Measurements from ENCODE around the gene SETD4. TPM values are rescaled to one million over a fixed set of nuclear protein-coding genes. Genes with fewer than 3 reads are reported as not detected.

Gene SETD4
- total RNA-seq, 1 experiment from 2014 or later = 22.6 TPM

- Mint-ChIP-seq H3K4me3 (ENCODE audit: unreplicated experiment) (no peak overlapping the region), H3K36me3 (ENCODE audit: insufficient read depth, unreplicated experiment) (peaks cover 80% of the 10 kb centered on the region), H3K9me3 (ENCODE audit: unreplicated experiment) (no peaks in the 10 kb centered on the region), H3K27me3 (ENCODE audit: insufficient read depth, unreplicated experiment) (no peaks in the 10 kb centered on the region), H3K27ac (ENCODE audit: low read depth, unreplicated experiment) (no peak overlapping the region), H3K4me1 (ENCODE audit: insufficient read depth, unreplicated experiment) (no peaks in the 10 kb centered on the region)
- no peak for TF ChIP-seq CTCF (IDR thresholded peaks at IDR 0.05; ENCODE audit: unreplicated experiment)
- no TSS peak for BruUV-seq (replicated peaks)
- intact Hi-C loops (cut with micrococcal nuclease) = no loop called here
- POLR2A ChIA-PET = no interaction called here
- DNase-seq (ENCODE audit: unreplicated experiment) = no peak
- CTCF ChIA-PET = interaction anchor here (1.2 kb wide), 1 partner anchor 65 kb away, joined by 3 read pairs; no protein-coding TSS in a partner anchor
Observed at GRCh38 chr21:36048357-36048756, 12.0 kb downstream of the SETD4 start.

GRCh38 chr21:36047139-36047538 is 13.2 kb downstream of the SETD4 start:
- Mint-ChIP-seq H3K9me3 (ENCODE audit: unreplicated experiment) (no peaks in the 10 kb centered on the region), H3K27ac (ENCODE audit: low read depth, unreplicated experiment) (no peak overlapping the region), H3K4me1 (ENCODE audit: insufficient read depth, unreplicated experiment) (no peaks in the 10 kb centered on the region), H3K27me3 (ENCODE audit: insufficient read depth, unreplicated experiment) (no peaks in the 10 kb centered on the region), H3K4me3 (ENCODE audit: unreplicated experiment) (no peak overlapping the region), H3K36me3 (ENCODE audit: insufficient read depth, unreplicated experiment) (peaks cover 81% of the 10 kb centered on the region)
- no peak for DNase-seq (ENCODE audit: unreplicated experiment)
- TF ChIP-seq CTCF (IDR thresholded peaks at IDR 0.05; ENCODE audit: unreplicated experiment) = no peak
- ChIA-PET POLR2A (interaction anchor here (1.4 kb wide), 1 partner anchor 13 kb away, joined by 4 read pairs; the partner anchor contains the start of gene SETD4), CTCF (interaction anchor here (0.7 to 0.8 kb wide), 2 partner anchors 20 to 70 kb away, joined by 3 read pairs; no protein-coding TSS in a partner anchor)
- BruUV-seq (replicated peaks) = no TSS peak
- intact Hi-C loops (cut with micrococcal nuclease) = no loop called here

- ChIA-PET CTCF (interaction anchor here (0.7 kb wide), 1 partner anchor 128 kb away, joined by 3 read pairs; no protein-coding TSS in a partner anchor), POLR2A (interaction anchor here (0.6 to 1.4 kb wide), 2 partner anchors 14 to 678 kb away, joined by 3 to 4 read pairs; partner anchors contain the start of gene SETD4)
- no peak for DNase-seq (ENCODE audit: unreplicated experiment)
- H3K27ac Mint-ChIP-seq (ENCODE audit: low read depth, unreplicated experiment) = no peak overlapping the region
- no peak for TF ChIP-seq CTCF (IDR thresholded peaks at IDR 0.05; ENCODE audit: unreplicated experiment)
- H3K27me3 Mint-ChIP-seq (ENCODE audit: insufficient read depth, unreplicated experiment) = no peaks in the 10 kb centered on the region
- no peak overlapping the region for H3K4me3 Mint-ChIP-seq (ENCODE audit: unreplicated experiment)
- no peaks in the 10 kb centered on the region for H3K4me1 Mint-ChIP-seq (ENCODE audit: insufficient read depth, unreplicated experiment)
- intact Hi-C loops (cut with micrococcal nuclease) = no loop called here
- no TSS peak for BruUV-seq (replicated peaks)
- H3K36me3 Mint-ChIP-seq (ENCODE audit: insufficient read depth, unreplicated experiment) = peaks cover 80% of the 10 kb centered on the region
- H3K9me3 Mint-ChIP-seq (ENCODE audit: unreplicated experiment) = no peaks in the 10 kb centered on the region
Observed at GRCh38 chr21:36045993-36046392, 14.3 kb downstream of the SETD4 start.

- TF ChIP-seq CTCF (IDR thresholded peaks at IDR 0.05; ENCODE audit: unreplicated experiment) = no peak
- H3K9me3 Mint-ChIP-seq (ENCODE audit: unreplicated experiment) = no peaks in the 10 kb centered on the region
- BruUV-seq (replicated peaks) = no TSS peak
- ChIA-PET CTCF (interaction anchor here (1.0 to 1.4 kb wide), 3 partner anchors 15 to 166 kb away, joined by 3 to 9 read pairs (median 8); no protein-coding TSS in a partner anchor), POLR2A (no interaction called here)
- intact Hi-C loops (cut with micrococcal nuclease) = no loop called here
- DNase-seq (ENCODE audit: unreplicated experiment) = no peak
- no peaks in the 10 kb centered on the region for H3K27me3 Mint-ChIP-seq (ENCODE audit: insufficient read depth, unreplicated experiment)
- no peak overlapping the region for H3K4me3 Mint-ChIP-seq (ENCODE audit: unreplicated experiment)
- H3K4me1 Mint-ChIP-seq (ENCODE audit: insufficient read depth, unreplicated experiment) = no peaks in the 10 kb centered on the region
- H3K36me3 Mint-ChIP-seq (ENCODE audit: insufficient read depth, unreplicated experiment) = peaks cover 78% of the 10 kb centered on the region
- H3K27ac Mint-ChIP-seq (ENCODE audit: low read depth, unreplicated experiment) = no peak overlapping the region
Observed at GRCh38 chr21:36044056-36044455, 16.3 kb downstream of the SETD4 start.
